H1 (cell line): Measurements from ENCODE around the gene TPSD1. TPM values are rescaled to one million over a fixed set of nuclear protein-coding genes. Genes with fewer than 3 reads are reported as not detected.
A peak's percentile ranks its signal among the peaks of the same experiment; 100 is the strongest.

Experiments
- CTCF ChIA-PET: fragments of 300-600 bp; sonication (Branson Sonifier 250); formaldehyde crosslinking; loops from one replicate; lab custom pipeline; 2021; ENCODE audit not compliant: partially characterized antibody; lab: Charles Lee
- POLR2A ChIA-PET: fragments of 300-600 bp; sonication (Branson Sonifier 250); formaldehyde crosslinking; loops from one replicate; lab custom pipeline; 2021; ENCODE audit warnings: inconsistent platforms; ENCODE audit not compliant: partially characterized antibody; lab: Charles Lee
- DNase-seq, 2 experiments: peaks; one replicate each; pipeline versions ENCODE4 v3.0.0 to v3.0.0-alpha.2; 2010 to 2022; ENCODE audit warnings: low spot score in 2 of 2, low read depth in 1 of 2, mixed read lengths in 1 of 2
- FAIRE-seq: peaks from 2 replicates; lab custom pipeline; 2011; peaks lifted over from hg19 to GRCh38; lab: Jason Lieb, UNC
- H2AFZ ChIP-seq: 2 replicates; pipeline ENCODE4 v1.8.1; 2012; ENCODE audit warnings: low read length, inconsistent platforms
- H2AK5ac ChIP-seq: 2 replicates; pipeline ENCODE4 v1.6.1; 2013; ENCODE audit warnings: low read depth, low read length
- H2BK120ac ChIP-seq: replicated peaks from 2 replicates; pipeline ENCODE3; 2013; ENCODE audit warnings: low read depth, low read length, inconsistent platforms
- H2BK12ac ChIP-seq: 2 replicates; pipeline ENCODE4 v1.6.1; 2013; ENCODE audit warnings: low read depth, low read length
- H2BK15ac ChIP-seq: 2 replicates; pipeline ENCODE4 v1.6.1; 2013; ENCODE audit warnings: low read length
- H2BK20ac ChIP-seq: 2 replicates; pipeline ENCODE4 v1.6.1; 2013; ENCODE audit warnings: low read length
- H2BK5ac ChIP-seq: 2 replicates; pipeline ENCODE4 v1.6.1; 2013; ENCODE audit warnings: low read depth, low read length
- H3K14ac ChIP-seq: 2 replicates; pipeline ENCODE4 v1.6.1; 2013; ENCODE audit warnings: inconsistent platforms; ENCODE audit not compliant: insufficient read length
- H3K18ac ChIP-seq: 2 replicates; pipeline ENCODE4 v1.6.1; 2013; ENCODE audit warnings: low read length; ENCODE audit errors: extremely low read depth
- H3K23ac ChIP-seq: 2 replicates; pipeline ENCODE4 v1.6.1; 2013; ENCODE audit warnings: inconsistent platforms; ENCODE audit not compliant: insufficient read length
- H3K23me2 ChIP-seq: 2 replicates; pipeline ENCODE4 v1.6.1; 2013; ENCODE audit warnings: low read depth, low read length
- H3K27ac ChIP-seq: 2 replicates; pipeline ENCODE4 v1.6.1; 2011; ENCODE audit warnings: low read depth, low read length, inconsistent platforms
- H3K27me3 ChIP-seq, 4 experiments: replicated peaks in 1 of 4; 1 replicate in 1 of 4; 2 replicates in 3 of 4; pipeline versions ENCODE4 v1.6.1 to v1.8.1; 2011 to 2013; ENCODE audit warnings: low read length in 3 of 4, mild to moderate bottlenecking in 3 of 4, inconsistent platforms in 2 of 4, mixed read lengths in 2 of 4, moderate library complexity in 1 of 4; ENCODE audit not compliant: control insufficient read depth in 3 of 4, insufficient read depth in 3 of 4; ENCODE audit errors: extremely low read depth in 1 of 4
- H3K36me3 ChIP-seq, 4 experiments: 2 replicates each; pipeline versions ENCODE4 v1.6.1 to v1.8.1; 2011 to 2013; ENCODE audit warnings: mild to moderate bottlenecking in 4 of 4, low read length in 3 of 4, moderate library complexity in 2 of 4, control low read depth in 1 of 4, inconsistent platforms in 1 of 4; ENCODE audit not compliant: insufficient read depth in 4 of 4, control insufficient read depth in 2 of 4
- H3K4ac ChIP-seq: replicated peaks from 2 replicates; pipeline ENCODE3; 2013; ENCODE audit warnings: low read length, low read depth, mixed read lengths, inconsistent platforms; ENCODE audit not compliant: insufficient read length
- H3K4me1 ChIP-seq, 4 experiments: replicated peaks in 1 of 4; 1 replicate in 1 of 4; 2 replicates in 3 of 4; pipeline versions ENCODE4 v1.6.1 to v1.8.1; 2011 to 2013; ENCODE audit warnings: low read length in 3 of 4, inconsistent platforms in 2 of 4, mixed read lengths in 1 of 4; ENCODE audit not compliant: insufficient read depth in 4 of 4, control insufficient read depth in 3 of 4
- H3K4me2 ChIP-seq, 2 experiments: 2 replicates each; pipeline versions ENCODE4 v1.6.1 to v1.8.1; 2011 to 2013; ENCODE audit warnings: low read depth in 2 of 2, low read length in 2 of 2, control low read depth in 1 of 2, inconsistent platforms in 1 of 2, mild to moderate bottlenecking in 1 of 2; ENCODE audit not compliant: insufficient read depth in 1 of 2
- H3K4me3 ChIP-seq, 4 experiments: fragments of 200-600, 300-600 bp in 1 of 4; sonication (generic), shearing (Covaris generic), sonication (Bioruptor Twin) in 1 of 4; 2 replicates each; pipeline versions ENCODE4 v1.5.1 to v1.8.1; 2011 to 2016; ENCODE audit warnings: low read length in 4 of 4, low read depth in 3 of 4, control low read depth in 2 of 4, inconsistent platforms in 2 of 4, mild to moderate bottlenecking in 2 of 4, mixed read lengths in 1 of 4, moderate library complexity in 1 of 4; ENCODE audit not compliant: insufficient read depth in 2 of 4; ENCODE audit errors: extremely low read depth in 1 of 4
- H3K56ac ChIP-seq: replicated peaks from 2 replicates; pipeline ENCODE3; 2013; ENCODE audit warnings: low read depth, mild to moderate bottlenecking, mixed read lengths, low read length, inconsistent platforms; ENCODE audit not compliant: insufficient read length
- H3K79me1 ChIP-seq: 2 replicates; pipeline ENCODE4 v1.6.1; 2013; ENCODE audit warnings: low read depth, low read length, control low read depth
- H3K79me2 ChIP-seq, 2 experiments: 2 replicates each; pipeline versions ENCODE4 v1.6.1 to v1.8.1; 2012 to 2013; ENCODE audit warnings: low read length in 2 of 2, mild to moderate bottlenecking in 2 of 2, inconsistent platforms in 1 of 2; ENCODE audit not compliant: insufficient read depth in 2 of 2, control insufficient read depth in 1 of 2
- H3K9ac ChIP-seq, 4 experiments: replicated peaks in 1 of 4; 1 replicate in 1 of 4; 2 replicates in 3 of 4; pipeline versions ENCODE4 v1.6.1 to v1.8.1; 2011 to 2013; ENCODE audit warnings: low read depth in 3 of 4, low read length in 3 of 4, control low read depth in 2 of 4, mild to moderate bottlenecking in 2 of 4, moderate library complexity in 2 of 4, inconsistent platforms in 1 of 4; ENCODE audit errors: extremely low read depth in 1 of 4
- H3K9me3 ChIP-seq, 2 experiments: 2 replicates each; pipeline versions ENCODE4 v1.6.1 to v1.8.1; 2012 to 2013; ENCODE audit warnings: mild to moderate bottlenecking in 2 of 2, moderate library complexity in 2 of 2, control low read depth in 1 of 2, inconsistent platforms in 1 of 2, low read depth in 1 of 2, low read length in 1 of 2, mixed read lengths in 1 of 2; ENCODE audit not compliant: insufficient read depth in 2 of 2
- H4K20me1 ChIP-seq, 2 experiments: replicated peaks in 1 of 2; 2 replicates each; pipeline versions ENCODE3 to v1.8.1; 2011 to 2013; ENCODE audit warnings: inconsistent platforms in 2 of 2, low read length in 2 of 2, mild to moderate bottlenecking in 1 of 2; ENCODE audit not compliant: insufficient read depth in 2 of 2, control insufficient read depth in 1 of 2
- H4K5ac ChIP-seq: 2 replicates; pipeline ENCODE4 v1.6.1; 2013; ENCODE audit warnings: low read length, low read depth, mixed read lengths, inconsistent platforms; ENCODE audit not compliant: insufficient read length
- H4K8ac ChIP-seq: 2 replicates; pipeline ENCODE4 v1.8.0; 2013; ENCODE audit warnings: mild to moderate bottlenecking, moderate library complexity, low read length, inconsistent platforms; ENCODE audit not compliant: insufficient read depth; ENCODE audit errors: extremely low read depth
- H4K91ac ChIP-seq: replicated peaks from 2 replicates; pipeline ENCODE3; 2013; ENCODE audit warnings: low read length, mixed read lengths, inconsistent platforms; ENCODE audit not compliant: insufficient read length
- TAF1 ChIP-seq: IDR thresholded peaks from 2 replicates; pipeline ENCODE4 v1.6.1; 2011; ENCODE audit warnings: mild to moderate bottlenecking, low read depth, low read length
- TCF12 ChIP-seq: IDR thresholded peaks from 2 replicates; pipeline ENCODE4 v1.6.1; 2011; ENCODE audit warnings: low read depth, mild to moderate bottlenecking, low read length
- WGBS, 2 experiments: shearing (Covaris generic) in 1 of 2; methylation state at CpG; one replicate each; pipeline versions ENCODE4 v1.1.6 to v1.1.7; 2013 to 2015; ENCODE audit warnings: low lambda C conversion rate in 2 of 2, mixed read lengths in 2 of 2, inconsistent platforms in 1 of 2, low coverage in 1 of 2, missing lambda C conversion rate in 1 of 2; ENCODE audit not compliant: insufficient replicate concordance in 2 of 2, insufficient coverage in 1 of 2, insufficient read length in 1 of 2; ENCODE audit errors: extremely low coverage in 1 of 2, missing lambda C conversion rate in 1 of 2; 5-methylcytosine and 5-hydroxymethylcytosine counted together
- polyA plus RNA-seq, 7 experiments: library from polyadenylated mRNA; depleted of rRNA in 3 of 7; stranded (reverse) in 5 of 7; unstranded in 2 of 7; fragments of >200 nt in 5 of 7; fragments of 200-250 nt in 2 of 7; gene quantifications; 1 replicate in 5 of 7; 2 replicates in 1 of 7; 4 replicates in 1 of 7; pipeline versions ENCODE4 v1.2.1 to v1.2.3, GENCODE V29; 2011 to 2013; ENCODE audit warnings: missing spikeins in 2 of 7, mixed read lengths in 2 of 7
- total RNA-seq: library from RNA; stranded (reverse); fragmentation: NEBNext Ultra II Directional; extraction: Animal tissue kit (Norgen Biotek cat#: 25700); gene quantifications from 2 replicates; pipeline ENCODE4 v1.2.1, GENCODE V29; 2021

TPSD1 gene
- total and polyA plus RNA-seq, 2 of the 8 experiments (the other 6 are each of a cell fraction or from before 2014, with no cell fraction given): 0.26 TPM; not detected in 1

GRCh38 chr16:1277617-1278282 lies 21.9 kb downstream of the TPSD1 start:
- Histone ChIP-seq H2BK15ac (peak overlapping the region; percentile 72; the same call in 1 of the 2 replicates), H3K14ac (no peak overlapping the region), H3K27me3 (0 out of 7 replicates have a peak, but pooled peaks cover 0 to 2% (median 0%) of the 10 kb centered on the region in 4 experiments), H3K9me3 (no peaks in the 10 kb centered on the region), H3K4me2 (peak overlapping the region in 1 of 2 experiments; percentile 21; a peak in 1 of 4 replicates), H4K5ac (no peak overlapping the region), H2BK20ac (0 out of 2 replicates have a peak overlapping the region, but pooled peaks have one; percentile 72), H3K4me3 (no peak overlapping the region), H3K79me1 (no peaks in the 10 kb centered on the region), H3K4ac (no peak overlapping the region), H4K8ac (no peak overlapping the region; the same call in 1 of the 2 replicates), H3K36me3 (no peaks in the 10 kb centered on the region), H2BK120ac (no peak overlapping the region), H3K79me2 (no peaks in the 10 kb centered on the region), H4K91ac (peak overlapping the region; percentile 65), H3K18ac (no peak overlapping the region; the same call in none of the 2 replicates), H4K20me1 (peaks cover 0 to 2% of the 10 kb centered on the region in 2 experiments), H3K4me1 (peaks cover 0 to 11% (median 6%) of the 10 kb centered on the region in 4 experiments; a peak in 6 of 7 replicates), H2AK5ac (no peak overlapping the region)
- no peak for FAIRE-seq
- CTCF ChIA-PET: interaction anchor here (0.5 to 2.0 kb wide), 3 partner anchors 9 to 977 kb away, joined by 3 to 6 read pairs (median 4); no protein-coding TSS in a partner anchor
- WGBS, 2 experiments: 83% methylated on average over 21 of the region's 21 CpGs; no CpG with 5 or more reads in 1 of the 2 experiments
- TF ChIP-seq TAF1 (no peak), TCF12 (no peak)
- TF ChIP-seq, all 59 proteins: peak for 0
- Histone ChIP-seq H3K56ac (peak overlapping the region; percentile 36), H3K23ac (no peak overlapping the region), H3K27ac (no peak overlapping the region), H2BK12ac (peak overlapping the region; percentile 80; the same call in 1 of the 2 replicates), H2BK5ac (peak overlapping the region; percentile 81; the same call in 1 of the 2 replicates), H2AFZ (no peak overlapping the region; the same call in 1 of the 2 replicates), H3K23me2 (peaks cover 3% of the 10 kb centered on the region; the same call in 1 of the 2 replicates), H3K9ac (no peak overlapping the region)
- POLR2A ChIA-PET: interaction anchor here (1.0 to 1.5 kb wide), 3 partner anchors 12 to 38 kb away, joined by 3 to 4 read pairs (median 3); partner anchors contain the start of gene UBE2I
- no peak for DNase-seq
